RWPE2 (cell line): Measurements from ENCODE around the gene DNAJB12.
A peak's percentile ranks its signal among the peaks of the same experiment; 100 is the strongest.

Source experiments
- ATAC-seq: fragments of 200-7000 bp; cut with Tn5 transposase; 3 replicates; pipeline ENCODE4 v1.9.1; 2021; ENCODE audit warnings: low read depth
- DNase-seq: peaks from one replicate; pipeline ENCODE4 v3.0.0-alpha.2; 2020; ENCODE audit warnings: low spot score
- H3K27ac ChIP-seq: fragments of 450-650 bp; 2 replicates; pipeline ENCODE4 v1.5.1; 2017; ENCODE audit warnings: mild to moderate bottlenecking; ENCODE audit not compliant: poor library complexity, severe bottlenecking
- H3K27me3 ChIP-seq: fragments of 250-450 bp; sonication (Bioruptor Pico); 2 replicates; pipeline ENCODE4 v1.5.1; 2021; ENCODE audit warnings: mild to moderate bottlenecking, moderate library complexity; ENCODE audit not compliant: insufficient read depth, poor library complexity, severe bottlenecking
- H3K36me3 ChIP-seq: fragments of 250-450 bp; sonication (Bioruptor Pico); 2 replicates; pipeline ENCODE4 v1.5.1; 2020; ENCODE audit warnings: low read depth, mild to moderate bottlenecking, moderate library complexity
- H3K4me1 ChIP-seq: fragments of 250-450 bp; sonication (Bioruptor Pico); 2 replicates; pipeline ENCODE4 v1.5.1; 2021; ENCODE audit warnings: mild to moderate bottlenecking, moderate library complexity; ENCODE audit not compliant: insufficient read depth, poor library complexity, severe bottlenecking
- H3K4me3 ChIP-seq: fragments of 250-450 bp; sonication (Bioruptor Pico); 2 replicates; pipeline ENCODE4 v1.5.1; 2021; ENCODE audit warnings: mild to moderate bottlenecking, moderate library complexity; ENCODE audit not compliant: severe bottlenecking
- H3K9me3 ChIP-seq: fragments of 250-450 bp; sonication (Bioruptor Pico); 2 replicates; pipeline ENCODE4 v1.5.1; 2021; ENCODE audit warnings: mild to moderate bottlenecking, moderate library complexity; ENCODE audit not compliant: severe bottlenecking
- CTCF ChIP-seq: fragments of 450-650 bp; IDR thresholded peaks from one replicate; pipeline ENCODE4 v1.5.1; 2017; ENCODE audit warnings: mild to moderate bottlenecking, moderate library complexity; ENCODE audit not compliant: poor library complexity, severe bottlenecking

Gene DNAJB12

GRCh38 chr10:72321248-72322029 lies 33.3 kb downstream of the DNAJB12 start:
- Histone ChIP-seq H3K36me3 (no peaks in the 10 kb centered on the region), H3K27me3 (no peaks in the 10 kb centered on the region), H3K27ac (peak overlapping the region; percentile 99), H3K4me3 (peak overlapping the region; percentile 4), H3K4me1 (peaks cover 57% of the 10 kb centered on the region), H3K9me3 (no peaks in the 10 kb centered on the region)
- DNase-seq (no peak), ATAC-seq (no peak; the same call in 2 of the 3 replicates)
- no peak for TF ChIP-seq CTCF

DNA sequence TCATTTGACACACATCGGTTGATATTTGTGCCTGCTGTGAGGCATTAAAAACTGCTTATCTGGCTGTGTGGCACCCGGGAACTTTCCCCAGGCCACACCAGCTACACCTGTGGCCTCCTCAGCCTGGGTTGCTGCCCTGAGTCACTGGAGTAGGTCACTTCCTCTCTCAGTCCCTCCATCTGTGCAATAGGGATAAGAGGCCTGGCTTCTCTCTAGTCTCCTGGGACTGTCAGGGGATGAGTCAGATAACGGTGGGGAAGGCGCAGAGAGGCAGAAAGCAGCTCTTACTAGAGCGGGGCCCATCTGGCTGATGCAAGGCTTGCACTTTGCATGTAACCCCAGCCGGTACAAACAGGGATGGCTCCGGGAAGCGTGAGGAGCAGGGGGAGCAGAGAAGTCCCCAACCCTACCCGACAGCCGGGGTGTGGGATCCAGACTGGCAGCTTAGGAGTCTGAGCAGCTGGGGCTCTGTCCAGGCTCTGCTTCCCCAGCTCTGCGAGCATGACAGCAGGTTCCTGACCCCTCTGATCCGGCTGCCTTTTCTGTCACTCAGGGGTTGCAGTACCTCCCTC lies 34.0 kb downstream of the DNAJB12 start:
- Histone ChIP-seq H3K4me1 (peaks cover 61% of the 10 kb centered on the region), H3K9me3 (no peaks in the 10 kb centered on the region), H3K27me3 (no peaks in the 10 kb centered on the region), H3K36me3 (no peaks in the 10 kb centered on the region), H3K4me3 (peak overlapping the region; percentile 4), H3K27ac (peak overlapping the region; percentile 99)
- ATAC-seq (peak; percentile 71), DNase-seq (peak; percentile 97)
- no peak for TF ChIP-seq CTCF

- H3K27ac ChIP-seq = peak overlapping the region; percentile 99
- TF ChIP-seq CTCF = no peak
- peak overlapping the region; percentile 17 for H3K4me3 ChIP-seq
- ATAC-seq (peak; percentile 37), DNase-seq (peak; percentile 99)
- H3K27me3 ChIP-seq = no peaks in the 10 kb centered on the region
- H3K36me3 ChIP-seq = no peaks in the 10 kb centered on the region
- H3K4me1 ChIP-seq = peaks cover 63% of the 10 kb centered on the region
- no peaks in the 10 kb centered on the region for H3K9me3 ChIP-seq
These were observed 35.1 kb downstream of the DNAJB12 start for GRCh38 chr10:72319416-72320254.

- DNase-seq (no peak), ATAC-seq (no peak)
- no peak for TF ChIP-seq CTCF
- H3K4me1 ChIP-seq = peaks cover 60% of the 10 kb centered on the region
- H3K27ac ChIP-seq = peak overlapping the region; percentile 99
- no peaks in the 10 kb centered on the region for H3K9me3 ChIP-seq
- H3K27me3 ChIP-seq = no peaks in the 10 kb centered on the region
- no peak overlapping the region for H3K4me3 ChIP-seq
- no peaks in the 10 kb centered on the region for H3K36me3 ChIP-seq
These were observed 36.1 kb downstream of the DNAJB12 start for GRCh38 chr10:72318418-72319262.
